OCI-LY3 (cell line): ENCODE results near the gene EMC10.

Experiments
- CTCF ChIP-seq: fragments of 200-600, 300-600 bp; sonication (generic); IDR thresholded peaks from 2 replicates; pipeline ENCODE4 v1.5.1; 2014; ENCODE audit warnings: antibody characterized with exemption, low read length, low read depth
- EZH2phosphoT487 ChIP-seq: fragments of 200-600 bp; shearing (Covaris generic); IDR thresholded peaks from 2 replicates; pipeline ENCODE4 v1.6.1; 2018; ENCODE audit warnings: antibody characterized with exemption, mixed run types, low read depth

GRCh38 chr19:50427997-50428425 is 48.3 kb upstream of the EMC10 start:
- no peak for TF ChIP-seq CTCF
- TF ChIP-seq EZH2phosphoT487: no peak
